Right renal pelvis (tissue), 4 donors: ENCODE data around the gene MED13L. TPM values are rescaled to one million over a fixed set of nuclear protein-coding genes. Genes with fewer than 3 reads are reported as not detected.
"Not testable (repeated sequence)": the region's sequence is repeated elsewhere in the genome, so short reads cannot be mapped to it uniquely, and the experiment has no call there.

Experiments
- DNase-seq, 4 donors: peaks; one replicate each; pipeline ENCODE4 v3.0.0-alpha.2; 2013; ENCODE audit warnings: low read depth in 4 of 4, low spot score in 3 of 4, missing footprints in 1 of 4
- polyA plus RNA-seq, 4 donors: library from polyadenylated mRNA; unstranded; fragments of 120-200 nt; gene quantifications; one replicate each; pipeline ENCODE4 v1.2.1, GENCODE V29; 2013; ENCODE audit not compliant: insufficient read length in 4 of 4

The MED13L gene
- polyA plus RNA-seq, 4 donors, result 71.0 to 86.6 (median 81.5) TPM

DNA sequence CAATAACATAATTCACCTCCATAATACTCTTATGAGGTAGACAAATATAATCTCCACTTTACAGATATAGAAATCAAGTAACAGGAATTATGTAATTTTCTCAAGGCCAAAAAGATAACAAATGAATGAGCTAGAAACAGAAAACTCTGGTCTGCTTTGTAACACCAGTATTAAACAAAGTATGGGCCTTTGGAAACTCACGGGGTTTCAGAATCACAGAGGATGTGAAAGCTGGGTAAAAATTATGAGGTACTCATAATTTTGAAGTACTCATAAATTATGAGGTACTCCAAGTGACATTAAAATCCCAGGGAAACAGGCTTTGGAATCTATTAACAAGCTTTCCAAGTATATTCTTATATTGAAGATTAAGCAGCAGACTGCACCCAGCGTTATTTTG lies 140.2 kb downstream of the MED13L start:
- no peak for DNase-seq

DNA sequence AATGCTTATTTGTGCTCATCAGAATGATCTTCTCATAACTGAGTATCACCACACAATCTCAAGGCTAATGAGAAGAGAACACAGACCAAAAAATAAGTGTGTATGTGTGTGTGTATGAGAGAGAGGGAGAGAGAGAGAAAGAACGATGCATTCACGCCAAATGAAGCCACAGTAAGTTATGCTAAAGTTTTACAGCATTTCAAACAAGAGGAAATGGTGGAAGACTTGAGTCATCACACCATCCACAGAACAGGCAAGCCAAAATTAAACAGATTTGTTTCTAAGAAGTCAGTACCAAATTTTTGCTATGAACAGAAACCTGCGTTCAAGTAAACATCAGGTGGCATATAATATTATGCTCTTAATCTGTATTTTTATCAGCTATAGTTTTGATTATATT lies 141.2 kb downstream of the MED13L start:
- no peak for DNase-seq

DNA sequence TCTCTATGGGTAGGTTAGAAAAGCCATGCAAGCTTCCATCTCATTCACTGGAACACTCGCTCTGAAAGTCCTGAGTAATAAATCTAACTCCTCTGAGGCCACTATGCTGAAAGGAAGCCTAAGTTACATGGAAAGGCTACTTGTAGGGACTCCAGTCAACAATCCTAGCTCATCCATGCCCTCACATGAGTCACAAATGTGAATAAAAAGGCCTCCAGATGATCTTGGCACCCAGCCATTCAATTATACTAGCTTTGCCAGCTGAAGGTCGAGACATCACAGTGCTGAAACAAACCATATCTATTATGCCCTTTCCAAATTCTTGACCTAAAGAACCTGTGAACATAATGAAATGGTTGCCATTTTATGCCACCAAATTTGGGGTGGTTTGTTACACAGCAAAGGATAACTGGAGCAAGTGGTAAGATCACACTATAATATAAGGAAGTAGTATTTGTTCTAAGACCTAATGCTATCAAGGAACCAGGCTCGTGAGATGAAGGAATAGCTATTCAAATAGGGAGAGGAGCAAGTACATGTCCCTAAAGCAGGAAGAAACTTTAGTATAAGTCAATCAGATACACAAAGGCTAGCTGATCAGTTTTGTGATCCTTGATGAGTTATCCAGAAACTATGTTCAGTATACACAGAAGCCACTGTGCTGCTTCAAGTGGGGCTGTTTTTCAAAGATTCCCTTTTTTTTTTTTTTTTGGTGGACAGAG lies 142.1 kb downstream of the MED13L start:
- DNase-seq, result no peak

DNA sequence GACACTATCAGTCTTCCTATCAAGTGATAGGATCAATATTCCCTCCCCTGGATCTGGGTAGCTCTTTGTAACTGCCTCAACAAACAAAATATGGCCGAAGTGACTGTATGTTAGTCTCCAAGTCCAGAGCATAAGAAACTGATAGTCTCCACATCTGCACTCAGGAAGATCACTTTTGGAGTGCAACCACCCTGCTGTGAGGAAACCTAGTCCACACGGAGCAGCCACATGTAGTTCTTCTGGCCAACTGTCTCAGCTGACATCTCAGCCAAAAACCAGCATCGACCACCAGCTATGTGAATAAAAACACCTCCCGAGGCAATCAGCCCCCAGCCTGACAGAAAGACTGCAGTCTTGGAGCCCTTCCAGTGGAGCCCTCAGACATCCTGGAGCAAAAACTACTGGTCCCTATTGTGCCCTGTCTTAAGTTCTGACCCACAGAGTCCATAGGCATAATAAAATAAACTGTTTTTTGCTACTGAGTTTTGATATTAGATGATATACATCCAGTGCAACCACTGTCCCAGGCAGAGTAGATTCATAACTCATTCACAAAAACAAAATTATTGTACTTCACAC lies 143.8 kb downstream of the MED13L start:
- DNase-seq, result no peak

DNA sequence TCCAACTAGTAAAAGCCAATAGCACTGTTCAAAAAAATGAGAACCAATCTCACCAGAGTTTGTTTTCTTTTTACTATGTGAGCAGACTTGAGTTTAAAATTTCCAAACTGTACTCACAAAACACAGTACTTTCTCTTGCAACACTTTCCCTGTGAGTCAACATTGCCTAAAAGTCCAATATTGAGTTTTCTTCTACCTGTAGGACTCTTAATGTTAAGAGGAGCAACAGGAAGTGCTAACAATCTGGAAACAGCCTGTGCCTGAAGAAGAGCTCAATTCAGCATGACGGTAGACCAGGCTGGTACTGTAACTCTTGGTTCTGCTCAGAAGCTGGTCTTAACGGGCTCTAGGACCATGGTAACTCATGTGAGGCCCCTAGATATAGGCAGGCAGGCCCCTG lies 144.3 kb downstream of the MED13L start:
- DNase-seq, result no peak

DNA sequence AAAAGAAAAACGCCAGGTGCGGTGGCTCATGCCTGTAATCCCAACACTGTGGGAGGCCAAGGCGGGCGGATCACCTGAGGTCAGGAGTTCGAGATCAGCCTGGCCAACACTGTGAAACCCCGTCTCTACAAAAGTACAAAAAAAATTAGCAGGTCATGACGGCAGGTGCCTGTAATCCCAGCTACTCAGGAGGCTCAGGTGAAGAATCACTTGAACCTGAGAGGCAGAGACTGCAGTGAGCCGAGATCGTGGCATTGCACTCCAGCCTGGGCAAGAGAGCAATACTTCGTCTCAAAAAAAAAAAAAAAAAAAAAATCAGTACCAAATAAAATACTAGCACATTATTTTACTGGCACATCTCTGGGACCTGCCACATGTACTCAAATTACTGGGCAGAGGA lies 145.5 kb downstream of the MED13L start:
- not testable (repeated sequence) for DNase-seq

DNA sequence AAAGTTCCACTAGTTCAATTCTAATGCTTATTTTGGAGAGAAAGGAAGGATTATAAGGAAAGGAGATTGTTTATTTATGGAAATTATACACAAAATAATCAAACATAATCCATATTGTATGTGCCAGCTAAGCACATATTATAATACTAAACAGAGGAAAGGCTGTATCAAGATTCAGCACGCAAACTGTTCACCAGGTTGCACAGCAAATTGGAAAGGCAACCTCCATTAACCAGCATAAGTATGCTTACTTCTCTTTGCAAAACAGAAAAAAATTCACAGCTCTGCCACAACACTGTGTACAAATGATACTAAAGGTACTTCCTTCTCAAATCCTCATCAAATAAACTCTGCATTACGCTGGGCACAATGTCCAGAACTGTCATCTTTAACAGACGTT lies 146.3 kb downstream of the MED13L start:
- no peak for DNase-seq

DNA sequence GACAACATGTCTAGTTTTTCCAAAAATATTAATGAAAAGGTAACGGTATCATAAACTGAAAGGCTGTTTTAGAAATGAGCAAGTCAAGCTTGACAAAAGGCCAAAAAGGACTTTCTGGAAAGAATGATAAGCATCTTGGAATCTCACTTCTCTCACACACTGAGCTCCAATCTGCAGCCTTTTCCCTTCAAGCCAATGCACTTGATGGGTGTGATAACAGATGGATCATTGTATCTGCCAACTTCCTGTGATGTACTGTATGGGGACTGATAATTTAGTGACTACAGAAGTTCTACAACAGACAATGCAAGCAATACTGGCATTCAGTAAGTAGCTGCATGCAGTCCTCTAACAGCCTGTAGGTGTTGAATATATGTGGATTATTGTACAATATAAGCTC lies 147.1 kb downstream of the MED13L start:
- DNase-seq, result no peak

DNA sequence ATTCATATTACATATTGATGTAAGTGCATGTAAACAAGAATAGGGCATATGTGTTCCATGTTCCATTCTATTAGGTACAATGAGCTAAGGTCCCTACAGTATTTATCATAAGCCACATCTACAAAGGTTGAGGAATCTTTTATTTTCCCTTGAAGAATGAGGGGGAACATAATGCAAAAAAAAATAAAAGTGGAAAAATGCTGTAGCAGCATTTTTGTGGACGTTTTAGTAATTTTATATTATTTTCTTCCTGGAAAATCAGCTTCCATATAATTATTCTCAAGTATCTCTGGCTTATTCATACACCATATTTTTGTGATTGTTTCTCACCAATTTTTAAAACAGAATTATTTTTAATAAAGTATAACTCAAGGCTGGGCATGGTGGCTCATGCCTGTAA lies 148.7 kb downstream of the MED13L start:
- no peak for DNase-seq

DNA sequence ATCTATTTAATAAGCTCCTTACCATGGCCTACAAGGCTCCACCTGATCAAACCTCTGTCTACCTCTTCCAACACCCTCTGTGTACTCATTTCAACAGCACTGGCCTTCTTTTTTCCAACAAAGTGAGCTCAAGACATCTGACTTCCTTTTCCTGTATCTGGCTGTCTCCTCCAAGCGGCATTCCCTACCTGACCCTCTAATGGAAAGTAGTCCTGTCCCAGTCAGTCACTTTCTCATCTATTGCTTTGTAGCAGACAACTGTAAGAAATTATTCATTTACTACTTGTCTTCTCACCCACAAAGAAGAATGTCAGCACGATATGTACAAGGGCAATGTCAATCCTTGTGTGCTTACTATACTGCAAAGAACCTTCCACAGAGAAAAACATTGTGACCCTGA lies 149.6 kb downstream of the MED13L start:
- no peak for DNase-seq

DNA sequence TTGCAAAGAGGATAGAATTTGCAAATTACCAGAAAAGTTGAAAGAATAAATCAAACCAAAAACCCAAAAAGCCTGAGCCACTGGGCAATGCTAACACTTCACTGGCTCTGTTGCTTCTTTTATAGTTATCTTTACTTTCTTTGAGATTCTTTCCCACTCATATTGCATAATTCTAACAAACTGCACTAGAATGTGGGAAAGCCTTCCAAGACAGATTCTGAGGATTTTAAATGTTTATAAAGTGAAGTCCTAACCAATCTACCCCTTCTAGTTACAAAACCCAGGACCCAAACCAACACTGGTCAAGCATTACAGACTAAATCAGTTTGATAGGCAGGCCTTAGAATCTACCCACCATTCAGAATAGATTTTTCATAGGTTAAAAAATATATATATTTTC lies 150.9 kb downstream of the MED13L start:
- no peak for DNase-seq

DNA sequence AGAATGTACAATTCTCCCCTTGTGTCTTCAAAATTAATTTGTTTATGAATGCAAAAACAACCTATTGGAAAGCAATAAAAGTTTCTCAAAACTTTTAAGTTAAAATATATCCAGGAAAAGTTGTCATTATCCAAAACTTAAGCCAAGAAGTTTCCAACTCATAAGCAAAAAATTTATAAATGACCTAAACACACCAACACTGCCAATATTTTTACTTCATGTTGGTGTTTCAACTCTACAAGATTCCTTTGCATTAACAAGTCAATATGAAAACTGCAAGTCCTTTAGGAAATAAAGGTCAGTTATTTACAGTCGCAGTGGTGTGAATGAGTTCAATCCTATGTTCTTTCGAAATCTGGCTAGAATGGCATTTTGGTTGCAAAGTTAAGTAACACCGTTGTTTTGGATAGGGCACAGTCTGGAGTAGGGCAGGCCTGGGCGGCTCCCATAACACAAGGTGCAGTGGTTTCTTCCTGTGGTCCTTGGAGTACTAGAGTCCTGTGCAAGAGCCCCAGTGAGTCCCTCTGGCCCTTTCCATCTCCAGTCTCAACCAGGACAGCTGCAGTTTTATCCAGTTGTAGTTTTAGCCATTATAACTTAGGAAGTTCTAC lies 151.4 kb downstream of the MED13L start:
- no peak for DNase-seq

DNA sequence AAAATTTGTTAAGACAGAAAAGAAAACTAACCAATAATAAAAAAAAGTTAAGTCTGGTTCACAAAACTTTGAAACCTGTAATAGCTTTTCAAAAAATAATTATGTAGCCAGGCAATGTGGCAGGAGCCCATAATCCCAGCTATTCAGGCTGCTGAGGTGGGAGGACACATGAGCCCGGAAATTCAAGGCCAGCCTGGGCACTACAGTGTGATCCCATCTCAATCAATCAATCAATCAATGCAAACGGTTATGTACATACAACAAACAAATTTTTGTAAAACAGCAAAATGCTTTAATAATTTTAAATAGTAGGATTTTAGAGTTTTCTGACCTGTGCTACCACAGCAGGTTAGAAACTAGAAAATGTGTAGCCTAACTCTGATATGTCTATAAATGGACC lies 152.4 kb downstream of the MED13L start:
- no peak for DNase-seq

DNA sequence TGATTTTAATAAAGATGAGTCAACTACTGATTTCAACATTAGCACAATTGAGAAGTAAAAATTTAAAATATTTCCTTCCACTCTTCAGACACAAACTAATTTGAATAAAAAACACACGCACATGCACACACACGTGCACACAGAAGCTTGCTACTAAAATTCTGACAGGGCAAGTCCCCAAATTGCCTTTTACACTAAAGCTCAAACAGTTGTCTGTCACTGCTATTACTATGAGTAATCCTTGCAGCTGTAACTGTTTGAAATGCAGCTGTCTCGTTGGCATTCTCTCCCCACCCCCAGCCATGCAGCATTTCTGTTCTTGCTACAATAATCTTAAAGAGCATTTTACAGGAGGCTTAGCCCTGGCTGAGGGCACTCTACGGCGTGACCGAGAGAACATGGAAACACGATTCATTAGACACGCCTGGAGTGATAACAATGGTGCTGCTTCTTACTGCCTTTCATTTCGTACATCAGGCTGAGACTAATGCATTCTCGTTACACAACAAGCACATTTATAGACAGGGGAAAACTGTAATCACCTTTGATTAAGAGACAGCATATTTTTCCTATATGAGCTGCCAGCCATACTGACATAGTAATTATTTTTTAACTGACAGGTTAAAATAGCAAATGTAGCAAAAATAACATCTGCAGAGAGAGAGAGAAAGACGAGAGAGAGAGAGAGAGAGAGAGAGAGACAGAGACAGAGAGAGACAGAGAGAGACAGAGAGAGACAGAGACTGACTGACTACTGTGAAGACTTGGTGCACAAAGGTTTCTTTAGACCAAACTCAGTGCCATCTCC lies 153.8 kb downstream of the MED13L start:
- DNase-seq, result no peak

DNA sequence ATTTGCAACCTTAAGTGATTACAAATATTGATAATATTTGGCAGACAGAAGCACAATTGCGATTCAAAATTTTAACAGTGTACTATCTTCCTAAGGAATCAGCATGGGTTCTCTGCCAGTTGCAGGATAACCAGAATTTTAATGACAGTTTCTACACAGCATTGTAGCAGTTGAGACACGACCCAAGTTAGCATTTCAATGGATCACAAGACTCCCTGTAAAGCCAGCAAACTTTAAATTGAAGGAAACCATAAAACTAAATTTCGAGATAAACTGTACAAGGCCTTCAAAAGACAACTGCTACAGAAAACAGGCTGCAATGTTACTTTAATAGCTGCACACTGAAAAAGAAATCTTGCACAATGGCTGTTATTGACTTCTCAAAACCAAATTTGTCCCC lies 154.9 kb downstream of the MED13L start:
- DNase-seq, result no peak

DNA sequence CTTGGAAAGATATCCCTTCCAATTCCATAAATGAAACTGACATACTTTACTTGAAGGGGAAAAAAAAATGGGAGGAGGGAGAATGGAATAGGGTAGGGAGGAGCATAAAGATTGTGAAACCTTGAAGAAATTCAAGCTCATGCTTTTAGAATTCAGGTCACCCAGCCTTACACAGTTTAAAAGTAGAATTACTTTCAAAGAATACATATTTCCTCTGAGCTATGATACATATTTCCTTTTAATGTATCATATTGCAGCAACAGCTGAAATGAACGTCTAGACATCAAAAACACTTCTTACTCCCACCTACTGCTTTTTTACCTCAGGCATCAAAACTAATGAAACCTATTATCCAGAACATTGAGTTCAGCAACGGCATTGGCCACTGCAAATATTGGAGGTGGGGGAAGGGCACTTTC lies 156.0 kb downstream of the MED13L start:
- no peak for DNase-seq

DNA sequence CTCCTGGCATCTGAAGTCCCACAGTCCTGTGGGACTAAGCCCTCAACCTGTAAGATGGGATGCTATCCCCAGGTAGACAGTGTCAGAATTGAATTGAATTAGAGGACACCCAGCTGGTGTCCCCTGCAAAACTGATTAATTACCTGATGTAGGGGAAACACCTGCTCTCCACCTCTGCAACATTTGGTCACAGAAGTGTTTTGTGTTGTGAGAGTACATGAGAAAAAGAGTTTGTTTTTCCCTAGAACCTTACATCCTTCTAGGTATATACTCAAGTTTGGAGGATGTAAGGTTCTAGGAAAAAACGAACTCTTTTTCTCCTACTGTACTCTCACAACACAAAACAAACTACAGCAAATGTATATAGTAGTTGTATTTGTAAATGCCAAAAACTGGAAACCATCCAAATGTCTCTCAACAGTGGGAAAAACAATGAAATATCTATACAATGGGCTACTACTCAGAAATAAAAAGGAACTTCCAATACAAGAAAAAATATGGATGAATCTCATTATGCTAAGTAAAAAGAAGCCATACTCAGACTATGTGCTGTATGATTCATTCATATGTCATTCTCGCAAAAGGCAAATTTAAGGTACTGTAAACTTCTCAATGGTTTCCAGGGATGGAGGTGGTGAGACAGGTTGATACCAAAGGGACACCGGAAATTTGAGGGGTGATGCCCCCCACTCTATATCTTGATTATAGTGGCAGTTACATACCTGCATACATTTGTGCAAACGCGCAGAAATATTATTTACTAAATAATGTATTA lies 160.7 kb downstream of the MED13L start:
- no peak for DNase-seq

DNA sequence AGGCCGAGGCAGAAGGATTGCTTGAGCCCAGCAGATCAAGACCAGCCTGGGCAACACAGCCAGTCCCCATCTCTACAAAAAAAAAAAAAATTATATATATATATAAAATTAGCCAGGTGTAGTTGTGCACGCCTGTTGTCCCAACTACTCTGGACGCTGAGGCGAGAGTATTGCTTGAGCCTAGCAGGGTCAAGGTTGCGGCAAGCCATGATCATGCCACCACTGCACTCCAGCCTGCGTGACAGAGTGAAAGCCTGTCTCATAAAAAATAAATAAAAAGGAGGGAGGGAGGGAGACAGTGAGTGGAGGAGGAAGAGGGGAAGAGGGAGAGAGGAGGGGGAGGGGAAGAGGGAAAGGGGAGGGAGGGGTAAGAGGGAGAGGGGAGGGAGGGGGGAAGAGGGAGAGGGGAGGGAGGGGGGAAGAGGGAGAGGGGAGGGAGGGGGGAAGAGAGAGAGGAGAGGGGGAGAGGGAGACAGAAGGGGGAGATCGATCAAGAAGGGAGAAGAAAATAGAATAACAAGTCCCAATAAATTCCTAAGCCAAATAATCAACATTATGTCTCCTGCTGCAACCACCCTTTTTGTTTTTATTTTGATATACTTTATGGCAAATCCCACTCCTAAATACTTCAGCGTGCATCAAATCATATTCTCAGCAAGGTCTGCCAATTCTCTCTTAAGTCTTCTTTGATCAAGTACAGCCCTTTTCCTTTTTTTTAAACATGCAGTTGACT lies 163.9 kb downstream of the MED13L start:
- no peak for DNase-seq

DNA sequence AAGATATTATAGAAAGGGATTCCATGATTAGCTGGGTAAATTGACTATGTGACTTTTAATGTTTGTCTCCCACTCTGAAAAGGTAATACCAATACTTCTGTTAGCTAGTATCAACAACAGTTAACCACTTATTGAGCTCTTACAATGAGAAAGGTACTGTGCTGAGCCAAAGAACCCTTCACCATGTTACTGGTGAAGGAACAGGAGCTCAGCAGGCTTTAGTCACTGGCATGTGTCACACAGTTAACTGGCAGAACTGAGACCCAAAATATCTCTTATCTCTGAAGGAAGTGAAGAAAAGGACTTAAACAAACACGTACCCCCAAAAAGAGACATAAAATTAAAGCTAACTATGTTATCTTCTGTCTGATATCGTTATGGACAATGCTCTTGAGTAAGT lies 170.6 kb downstream of the MED13L start:
- no peak for DNase-seq

DNA sequence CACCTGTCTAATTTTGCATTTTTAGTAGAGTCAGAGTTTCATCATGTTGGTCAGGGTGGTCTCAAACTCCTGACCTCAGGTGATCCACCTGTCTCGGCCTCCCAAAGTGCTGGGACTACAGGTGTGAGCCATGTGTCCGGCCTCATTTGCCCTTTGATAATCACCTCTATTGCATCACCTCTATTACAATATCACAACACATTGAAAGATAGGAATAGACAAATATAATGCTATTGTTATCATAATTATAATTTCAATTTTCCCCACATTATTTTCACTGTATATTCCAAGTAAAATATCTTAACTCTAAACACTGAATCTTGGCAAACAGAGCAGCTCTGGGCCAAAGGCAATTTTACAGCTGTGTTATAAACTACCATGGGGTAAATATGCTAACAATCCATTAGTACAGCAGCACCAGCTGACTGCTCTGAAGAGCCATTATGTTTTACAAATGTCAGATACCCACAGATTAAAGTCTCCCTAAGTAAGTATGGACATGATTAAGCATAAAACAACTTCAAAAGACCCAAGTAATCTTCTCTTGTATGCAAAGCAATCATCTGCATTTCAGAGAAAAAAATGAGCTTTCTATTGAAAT lies 173.2 kb downstream of the MED13L start:
- DNase-seq, result no peak
